Left kidney (tissue), 8 donors: ENCODE measurements around the gene GSTA4. TPM values are rescaled to one million over a fixed set of nuclear protein-coding genes. Genes with fewer than 3 reads are reported as not detected.

Experiments
- DNase-seq: peaks from one replicate; pipeline ENCODE4 v3.0.0-alpha.2; 2013
- long read RNA-seq, 8 donors: transcript quantifications; one replicate each; lab custom pipeline, GENCODE V29; 2026
- polyA plus RNA-seq: library from polyadenylated mRNA; unstranded; fragments of 120-200 nt; gene quantifications from one replicate; pipeline ENCODE4 v1.2.1, GENCODE V29; 2013; ENCODE audit not compliant: insufficient read length

The GSTA4 gene
- polyA plus RNA-seq: 116 TPM
- long read RNA-seq, donor 1, transcript GSTA4-203 (7 exons, 1,334 nt): major isoform, 25 of 55 reads
- long read RNA-seq, donor 1, partial matches to known transcripts: 30 of 55 reads
- long read RNA-seq, donor 1, other reads (novel, unspliced or antisense): 0 of 55 reads
- long read RNA-seq, donor 2, transcript GSTA4-203 (7 exons, 1,334 nt): major isoform, 25 of 64 reads
- long read RNA-seq, donor 2, partial matches to known transcripts: 37 of 64 reads
- long read RNA-seq, donor 2, other reads (novel, unspliced or antisense): 0 of 64 reads
- long read RNA-seq, donor 3, transcript GSTA4-203 (7 exons, 1,334 nt): major isoform, 17 of 55 reads
- long read RNA-seq, donor 3, partial matches to known transcripts: 38 of 55 reads
- long read RNA-seq, donor 3, other reads (novel, unspliced or antisense): 0 of 55 reads
- long read RNA-seq, donor 4, partial matches to known transcripts: 0 of 3 reads
- long read RNA-seq, donor 4, other reads (novel, unspliced or antisense): 0 of 3 reads
- long read RNA-seq, donor 5, transcript GSTA4-203 (7 exons, 1,334 nt): major isoform, 69 of 121 reads
- long read RNA-seq, donor 5, partial matches to known transcripts: 50 of 121 reads
- long read RNA-seq, donor 5, other reads (novel, unspliced or antisense): 0 of 121 reads
- long read RNA-seq, donor 6, transcript GSTA4-203 (7 exons, 1,334 nt): major isoform, 39 of 65 reads
- long read RNA-seq, donor 6, partial matches to known transcripts: 26 of 65 reads
- long read RNA-seq, donor 6, other reads (novel, unspliced or antisense): 0 of 65 reads
- long read RNA-seq, donor 7, transcript GSTA4-203 (7 exons, 1,334 nt): major isoform, 53 of 98 reads
- long read RNA-seq, donor 7, partial matches to known transcripts: 44 of 98 reads
- long read RNA-seq, donor 7, other reads (novel, unspliced or antisense): 0 of 98 reads
- long read RNA-seq, donor 8, transcript GSTA4-203 (7 exons, 1,334 nt): major isoform, 18 of 31 reads
- long read RNA-seq, donor 8, partial matches to known transcripts: 13 of 31 reads
- long read RNA-seq, donor 8, other reads (novel, unspliced or antisense): 0 of 31 reads

- DNase-seq: peak; percentile 97
These were observed at the start of gene GSTA4 for GRCh38 chr6:52995089-52995912. Gene GSTA4 (minus strand): TSS chr6:52995284. CDS start chr6:52994243, 1,041 bp downstream.

GRCh38 chr6:53044572-53044971, 49.5 kb upstream of the GSTA4 start:
- DNase-seq: no peak

- no peak for DNase-seq
These were observed 49.0 kb upstream of the GSTA4 start for GRCh38 chr6:53044071-53044470.

GRCh38 chr6:53043581-53043980, 48.5 kb upstream of the GSTA4 start:
- no peak for DNase-seq

GRCh38 chr6:53042112-53042511, 47.0 kb upstream of the GSTA4 start:
- DNase-seq: no peak

- no peak for DNase-seq
These were observed 46.3 kb upstream of the GSTA4 start for GRCh38 chr6:53041356-53041755.

GRCh38 chr6:53038596-53038995, 43.5 kb upstream of the GSTA4 start:
- no peak for DNase-seq

GRCh38 chr6:53038141-53038540, 43.1 kb upstream of the GSTA4 start:
- DNase-seq: no peak

GRCh38 chr6:53035549-53036213, 40.6 kb upstream of the GSTA4 start:
- DNase-seq: no peak

- no peak for DNase-seq
These were observed 38.7 kb upstream of the GSTA4 start for GRCh38 chr6:53033764-53034163.

GRCh38 chr6:53032849-53033248, 37.8 kb upstream of the GSTA4 start:
- no peak for DNase-seq

GRCh38 chr6:53031281-53031680, 36.2 kb upstream of the GSTA4 start:
- DNase-seq: no peak

- no peak for DNase-seq
These were observed 34.7 kb upstream of the GSTA4 start for GRCh38 chr6:53029761-53030160.

- DNase-seq: no peak
These were observed 34.2 kb upstream of the GSTA4 start for GRCh38 chr6:53029257-53029656.

- no peak for DNase-seq
These were observed 33.4 kb upstream of the GSTA4 start for GRCh38 chr6:53028467-53028866.

- DNase-seq: no peak
These were observed 32.1 kb upstream of the GSTA4 start for GRCh38 chr6:53027131-53027718.

- no peak for DNase-seq
These were observed 31.4 kb upstream of the GSTA4 start for GRCh38 chr6:53026526-53026925.

GRCh38 chr6:53023323-53023722, 28.2 kb upstream of the GSTA4 start:
- no peak for DNase-seq

GRCh38 chr6:53020005-53020744, 25.1 kb upstream of the GSTA4 start:
- no peak for DNase-seq

GRCh38 chr6:53018446-53018845, 23.4 kb upstream of the GSTA4 start:
- no peak for DNase-seq
